GM21723 (cell line): ENCODE results near the gene FOS.
"Not testable (repeated sequence)": the region's sequence is repeated elsewhere in the genome, so short reads cannot be mapped to it uniquely, and the experiment has no call there.

ENCODE experiments used
- ATAC-seq: cut with Tn5 transposase; IDR thresholded peaks from one replicate; pipeline ENCODE4 v1.9.1; 2021; ENCODE audit warnings: mild to moderate bottlenecking, moderate library complexity; ENCODE audit not compliant: unreplicated experiment

Gene FOS

GRCh38 chr14:75278422-75279152, at the start of gene FOS:
TSS of gene FOS (plus strand) at chr14:75278828. CDS start at chr14:75278983, 155 bp downstream.
- peak; percentile 78 for ATAC-seq

DNA sequence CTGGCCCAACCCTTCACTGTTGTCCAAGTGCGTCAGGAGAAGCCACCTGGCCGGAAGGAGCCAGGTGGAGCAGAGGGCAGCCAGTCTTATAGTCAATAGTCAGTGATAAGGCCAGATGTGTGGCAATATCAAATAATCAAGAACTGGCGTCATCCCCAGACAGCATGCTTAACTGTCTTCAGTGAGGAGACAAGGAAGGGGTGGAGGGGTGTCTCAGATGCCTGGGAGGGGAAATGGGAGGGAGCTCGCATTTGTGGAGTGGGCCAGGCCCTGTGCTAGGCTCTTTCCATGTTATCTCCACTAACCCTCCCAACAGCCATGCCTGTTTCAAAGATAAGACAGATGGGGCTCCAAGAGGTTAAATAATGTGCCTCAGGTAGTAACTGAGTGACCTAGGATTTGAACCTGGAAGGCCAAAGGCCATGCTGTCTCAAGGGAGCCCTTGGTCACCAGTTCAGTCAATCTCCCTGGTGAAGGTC, 48.9 kb upstream of the FOS start:
- ATAC-seq, result no peak

GRCh38 chr14:75230140-75230792, 48.4 kb upstream of the FOS start:
- ATAC-seq, result peak; percentile 67

DNA sequence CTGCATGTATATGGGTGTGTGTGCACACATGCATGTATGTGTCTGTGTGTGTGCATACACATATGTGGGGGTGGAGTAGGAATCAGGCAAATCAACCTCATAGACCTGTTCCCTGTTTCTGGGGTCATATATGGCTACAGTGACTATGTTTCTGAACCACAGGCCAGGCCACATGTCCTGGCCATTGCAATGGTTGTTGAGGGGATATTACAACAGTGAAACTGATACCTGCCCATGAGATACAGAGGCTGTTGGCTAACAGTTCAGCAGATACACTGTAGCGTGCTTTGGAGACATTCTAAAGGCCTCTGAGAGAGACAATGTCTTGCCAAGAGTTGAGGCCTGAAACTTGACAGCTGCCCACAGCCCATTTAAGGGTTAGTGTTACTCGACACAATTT, 47.3 kb upstream of the FOS start:
- ATAC-seq, result peak; percentile 43

GRCh38 chr14:75232191-75232590, 46.4 kb upstream of the FOS start:
- ATAC-seq, result no peak

- no peak for ATAC-seq
Measured at GRCh38 chr14:75232597-75232996, 46.0 kb upstream of the FOS start.

- no peak for ATAC-seq
Measured at GRCh38 chr14:75234173-75235115, 44.2 kb upstream of the FOS start.

- not testable (repeated sequence) for ATAC-seq
Measured at GRCh38 chr14:75235198-75235597, 43.4 kb upstream of the FOS start.

DNA sequence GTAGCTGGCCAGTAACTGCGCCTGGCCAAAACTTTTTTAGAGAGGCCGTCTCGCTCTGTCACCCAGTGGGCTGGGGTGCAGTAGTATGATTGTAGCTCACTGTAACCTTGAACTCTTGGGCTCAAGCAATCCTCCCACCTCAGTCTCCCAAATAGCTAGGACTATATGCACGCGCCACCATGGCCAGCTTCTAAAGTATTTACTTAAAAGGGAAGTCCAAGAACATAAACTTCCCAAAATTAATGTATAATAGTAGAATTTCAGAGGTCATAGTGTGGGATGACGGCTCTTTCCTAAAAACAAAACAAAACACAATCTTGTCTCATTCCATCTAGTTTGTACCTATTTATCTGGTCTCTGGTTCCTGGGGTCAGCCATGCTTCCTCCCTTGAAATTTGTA, 42.2 kb upstream of the FOS start:
- no peak for ATAC-seq

- no peak for ATAC-seq
Measured at GRCh38 chr14:75236901-75237419, 41.7 kb upstream of the FOS start.

- no peak for ATAC-seq
Measured at GRCh38 chr14:75238756-75239455, 39.7 kb upstream of the FOS start.

- ATAC-seq, result no peak
Measured at GRCh38 chr14:75240781-75241180, 37.8 kb upstream of the FOS start.

- no peak for ATAC-seq
Measured at GRCh38 chr14:75242546-75243273, 35.9 kb upstream of the FOS start.

DNA sequence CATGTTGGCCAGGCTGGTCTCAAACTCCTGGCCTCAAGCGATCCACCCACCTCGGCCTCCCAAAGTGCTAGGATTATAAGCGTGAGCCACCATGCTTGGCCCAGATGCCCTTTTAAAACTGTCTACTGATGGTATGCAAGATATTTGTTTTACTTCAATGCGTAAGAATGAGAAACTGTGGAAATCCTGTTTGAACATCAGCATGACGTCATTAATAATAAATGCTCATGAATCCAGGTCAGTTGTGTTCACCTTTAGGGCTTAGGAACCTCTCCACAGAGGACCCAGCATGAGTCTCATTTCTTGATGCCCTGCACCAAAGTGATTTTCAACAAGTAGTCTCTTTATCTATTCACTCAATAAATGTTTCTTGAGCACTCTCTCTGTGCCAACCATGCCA, 34.5 kb upstream of the FOS start:
- ATAC-seq, result no peak

DNA sequence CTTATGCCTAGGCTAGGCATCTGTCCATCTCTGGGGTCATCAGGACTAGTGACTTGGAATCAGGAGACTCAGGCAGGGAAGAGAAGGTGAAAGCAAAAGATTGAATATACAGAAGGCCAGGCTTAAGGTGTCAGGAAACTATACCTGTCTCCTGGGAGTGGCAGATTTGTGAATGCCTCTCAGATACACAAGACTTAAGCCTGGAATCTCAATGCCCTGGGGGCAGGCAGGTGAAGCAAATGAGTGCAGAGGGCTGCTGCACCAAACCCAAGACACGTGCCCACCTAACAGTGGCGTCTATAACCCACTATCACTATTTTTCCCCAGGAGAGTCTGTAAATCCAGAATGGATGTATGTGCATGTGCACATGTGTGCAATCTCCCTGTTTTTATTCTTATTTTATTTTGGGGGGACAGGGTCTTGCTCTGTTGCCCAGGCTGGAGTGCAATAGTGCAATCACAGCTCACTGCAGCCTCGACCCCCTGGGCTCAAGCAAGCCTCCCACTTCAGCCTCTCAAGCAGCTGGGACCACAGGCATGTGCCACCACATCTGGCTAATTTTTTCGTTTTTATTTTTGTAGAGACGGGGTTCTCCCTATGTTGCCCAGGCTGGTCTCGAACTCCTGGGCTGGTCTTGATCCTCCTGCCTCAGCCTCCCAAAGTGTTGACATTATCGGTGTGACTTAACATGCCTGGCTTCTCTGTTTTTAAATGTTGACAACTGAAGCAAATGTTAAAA, 31.9 kb upstream of the FOS start:
- ATAC-seq, result no peak

DNA sequence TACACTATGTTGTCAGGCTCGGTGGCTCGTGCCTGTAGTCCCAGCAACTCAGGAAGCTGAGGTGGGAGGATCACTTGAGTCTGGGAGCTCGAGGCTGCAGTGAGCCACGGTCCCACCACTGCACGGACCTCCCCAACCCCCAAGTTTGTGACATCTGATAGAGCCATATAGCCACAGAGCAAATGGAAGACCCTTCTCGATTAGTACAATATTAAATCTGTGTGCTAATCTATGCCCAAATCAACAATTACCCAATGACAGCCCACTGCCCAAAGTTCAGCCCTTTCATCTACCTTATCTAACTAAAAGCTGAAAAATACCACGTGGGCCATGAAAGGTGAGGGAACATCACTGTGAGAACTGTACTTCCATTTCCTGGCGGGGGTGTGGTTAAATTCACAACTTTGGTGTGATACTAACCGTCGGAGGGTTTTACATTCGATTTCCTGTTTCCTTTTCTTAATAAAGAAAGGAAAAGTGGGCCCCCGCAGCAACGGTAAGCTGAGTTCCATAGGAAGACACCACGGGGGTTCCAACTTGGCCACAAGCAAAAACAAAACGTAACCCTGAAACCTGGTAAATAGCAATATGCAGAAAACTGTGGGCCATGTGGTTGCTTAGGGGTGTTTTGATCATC, 31.2 kb upstream of the FOS start:
- ATAC-seq, result no peak

GRCh38 chr14:75247939-75248338, 30.7 kb upstream of the FOS start:
- no peak for ATAC-seq

DNA sequence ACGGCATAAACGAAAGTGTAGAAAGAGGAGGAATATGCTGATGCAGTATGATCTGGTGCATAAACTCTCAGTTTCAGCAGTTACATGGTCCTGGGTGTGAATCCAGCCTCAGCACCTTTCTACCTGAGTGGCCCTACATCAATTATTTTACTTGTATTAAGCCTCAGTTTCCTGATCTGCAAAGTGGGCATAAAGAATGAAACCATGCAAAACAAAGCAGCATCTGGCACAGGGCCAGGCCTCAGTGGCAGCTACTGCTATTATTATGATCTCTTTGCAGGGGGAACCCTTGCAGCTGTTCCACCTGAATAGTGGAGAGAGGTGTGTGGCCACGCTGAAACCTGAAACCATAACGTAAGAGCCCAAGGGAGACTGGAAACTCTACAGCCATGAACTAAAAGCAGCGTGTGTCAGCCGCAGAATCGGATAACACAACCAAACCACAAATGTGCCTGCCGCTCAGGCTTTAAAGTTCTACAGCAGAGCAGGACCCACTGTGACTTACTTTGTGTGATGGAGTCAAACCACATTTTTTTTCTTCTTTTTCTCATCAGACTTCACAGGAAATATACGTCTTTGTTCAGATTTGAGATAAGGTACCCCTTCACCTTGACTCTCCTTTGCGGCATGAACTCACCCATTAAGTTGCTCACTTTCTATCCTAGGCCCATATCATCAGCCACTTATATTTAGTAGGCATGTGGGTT, 29.2 kb upstream of the FOS start:
- peak; percentile 89 for ATAC-seq
